Neuronal stem cell (in vitro differentiated cells): ENCODE data around the gene BCAR1.
"Not testable (repeated sequence)": the region's sequence is repeated elsewhere in the genome, so short reads cannot be mapped to it uniquely, and the experiment has no call there.

ENCODE experiments used
- DNase-seq: peaks from one replicate; pipeline ENCODE4 v3.0.0-alpha.2; 2013; ENCODE audit warnings: low spot score
- H2AFZ ChIP-seq: one replicate; pipeline ENCODE4 v1.6.1; 2013; ENCODE audit warnings: mild to moderate bottlenecking, low read length, inconsistent platforms
- H2AK5ac ChIP-seq: 2 replicates; pipeline ENCODE4 v1.6.1; 2013; ENCODE audit warnings: low read depth, mild to moderate bottlenecking, inconsistent platforms, low read length, moderate library complexity, mixed read lengths
- H2BK120ac ChIP-seq: 2 replicates; pipeline ENCODE4 v1.6.1; 2013; ENCODE audit warnings: low read depth, mild to moderate bottlenecking, inconsistent platforms, low read length, moderate library complexity, mixed read lengths
- H2BK12ac ChIP-seq: one replicate; pipeline ENCODE4 v1.6.1; 2013; ENCODE audit warnings: low read length, inconsistent platforms
- H2BK15ac ChIP-seq: 2 replicates; pipeline ENCODE4 v1.6.1; 2013; ENCODE audit warnings: mild to moderate bottlenecking, low read length, inconsistent platforms, mixed read lengths
- H2BK5ac ChIP-seq: one replicate; pipeline ENCODE4 v1.6.1; 2013; ENCODE audit warnings: inconsistent platforms, mild to moderate bottlenecking, low read length, moderate library complexity
- H3K14ac ChIP-seq: one replicate; pipeline ENCODE4 v1.6.1; 2013; ENCODE audit warnings: low read length, inconsistent platforms
- H3K18ac ChIP-seq: 2 replicates; pipeline ENCODE4 v1.6.1; 2013; ENCODE audit warnings: low read length, inconsistent platforms
- H3K23ac ChIP-seq: 2 replicates; pipeline ENCODE4 v1.6.1; 2013; ENCODE audit warnings: low read depth, mild to moderate bottlenecking, mixed read lengths, low read length, inconsistent platforms; ENCODE audit not compliant: poor library complexity
- H3K27ac ChIP-seq: replicated peaks from 3 replicates; pipeline ENCODE4 v1.5.1; 2013; ENCODE audit warnings: low read length, inconsistent platforms
- H3K27me3 ChIP-seq, 3 experiments: 2 replicates each; pipeline ENCODE4 v1.6.1; 2013; ENCODE audit warnings: low read length in 3 of 3, mild to moderate bottlenecking in 2 of 3, inconsistent platforms in 1 of 3, low read depth in 1 of 3, mixed read lengths in 1 of 3, moderate library complexity in 1 of 3; ENCODE audit not compliant: control insufficient read depth in 3 of 3, insufficient read depth in 3 of 3
- H3K36me3 ChIP-seq, 2 donors: replicated peaks in 1 of 2; 2 replicates each; pipeline ENCODE4 v1.6.1; 2013; ENCODE audit warnings: low read length in 2 of 2; ENCODE audit not compliant: control insufficient read depth in 2 of 2, insufficient read depth in 2 of 2
- H3K4ac ChIP-seq: 2 replicates; pipeline ENCODE4 v1.6.1; 2013; ENCODE audit warnings: inconsistent platforms, mild to moderate bottlenecking, low read length, moderate library complexity
- H3K4me1 ChIP-seq, 2 donors: 1 replicate in 1 of 2; 2 replicates in 1 of 2; pipeline ENCODE4 v1.6.1; 2013; ENCODE audit warnings: low read length in 2 of 2, low read depth in 1 of 2; ENCODE audit not compliant: control insufficient read depth in 2 of 2, insufficient read depth in 1 of 2
- H3K4me2 ChIP-seq: one replicate; pipeline ENCODE4 v1.6.1; 2013; ENCODE audit warnings: mild to moderate bottlenecking, low read length, inconsistent platforms; ENCODE audit not compliant: insufficient read depth, poor library complexity, severe bottlenecking
- H3K4me3 ChIP-seq, 2 donors: 2 replicates each; pipeline ENCODE4 v1.5.1; 2013; ENCODE audit warnings: low read length in 2 of 2, mild to moderate bottlenecking in 2 of 2, inconsistent platforms in 1 of 2, moderate library complexity in 1 of 2
- H3K79me1 ChIP-seq: one replicate; pipeline ENCODE4 v1.6.1; 2013; ENCODE audit warnings: low read depth, mild to moderate bottlenecking, inconsistent platforms, low read length, moderate library complexity
- H3K9ac ChIP-seq: one replicate; pipeline ENCODE4 v1.6.1; 2013; ENCODE audit warnings: mild to moderate bottlenecking, low read depth, low read length, inconsistent platforms; ENCODE audit not compliant: poor library complexity
- H3K9me3 ChIP-seq, 2 donors: replicated peaks in 1 of 2; 2 replicates each; pipeline versions ENCODE3 to v1.6.1; 2013; ENCODE audit warnings: low read length in 2 of 2, mild to moderate bottlenecking in 2 of 2, inconsistent platforms in 1 of 2, low read depth in 1 of 2, mixed read lengths in 1 of 2, moderate library complexity in 1 of 2; ENCODE audit not compliant: control insufficient read depth in 2 of 2, insufficient read depth in 1 of 2
- H4K8ac ChIP-seq: one replicate; pipeline ENCODE4 v1.6.1; 2013; ENCODE audit warnings: low read depth, mild to moderate bottlenecking, inconsistent platforms, low read length, moderate library complexity
- H4K91ac ChIP-seq: one replicate; pipeline ENCODE4 v1.6.1; 2013; ENCODE audit warnings: low read length, low read depth, mild to moderate bottlenecking, inconsistent platforms; ENCODE audit not compliant: poor library complexity
- WGBS, 2 donors: extraction: QIAGEN DNeasy Blood & Tissue Kit; methylation state at CpG; one replicate each; pipeline ENCODE4 v1.1.7; 2013; ENCODE audit warnings: missing lambda C conversion rate in 2 of 2, mixed read lengths in 1 of 2; ENCODE audit not compliant: insufficient read length in 2 of 2, insufficient replicate concordance in 1 of 2; ENCODE audit errors: extremely low coverage in 2 of 2; 5-methylcytosine and 5-hydroxymethylcytosine counted together

The BCAR1 gene

DNA sequence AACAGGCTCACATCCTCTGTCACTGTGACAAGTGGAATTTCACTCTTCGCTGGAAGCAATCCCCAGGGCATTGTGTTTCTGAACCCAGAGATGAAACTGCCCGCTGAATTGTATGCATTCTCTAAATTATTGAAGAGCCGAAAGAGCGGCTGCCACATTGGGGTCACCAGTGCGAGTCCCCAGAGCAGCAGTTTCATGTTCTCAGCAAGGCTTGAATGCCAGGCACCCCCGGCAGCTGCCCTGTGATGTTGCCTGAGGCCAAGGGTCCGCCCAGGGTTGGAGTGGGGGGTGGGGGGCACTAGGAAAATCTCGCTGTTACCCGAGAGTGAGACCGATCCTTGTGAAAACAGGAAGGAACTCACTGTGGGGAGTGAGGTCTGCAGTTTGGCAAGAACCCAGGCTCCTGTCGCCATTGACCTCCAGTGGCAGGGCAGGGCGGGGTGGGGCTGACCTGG lies 20.7 kb upstream of the BCAR1 start:
- no peak overlapping the region for H3K4ac ChIP-seq
- H3K9ac ChIP-seq: peak overlapping the region; percentile 44
- H3K27ac ChIP-seq: no peak overlapping the region
- H2BK15ac ChIP-seq: no peak overlapping the region
- H3K4me1 ChIP-seq: peaks cover 2 to 5% of the 10 kb centered on the region in 2 donors
- H2AFZ ChIP-seq: peak overlapping the region; percentile 82
- no peaks in the 10 kb centered on the region for H3K36me3 ChIP-seq
- H3K18ac ChIP-seq: no peak overlapping the region
- no peak overlapping the region for H3K4me2 ChIP-seq
- no peak overlapping the region for H3K23ac ChIP-seq
- no peaks in the 10 kb centered on the region for H3K79me1 ChIP-seq
- H3K9me3 ChIP-seq: no peaks in the 10 kb centered on the region
- no peak overlapping the region for H2AK5ac ChIP-seq
- no peak overlapping the region for H2BK12ac ChIP-seq
- H4K91ac ChIP-seq: no peak overlapping the region
- no peaks in the 10 kb centered on the region for H3K27me3 ChIP-seq
- H2BK5ac ChIP-seq: no peak overlapping the region
- H4K8ac ChIP-seq: peak overlapping the region; percentile 65
- whole genome bisulfite sequencing, 2 donors: no CpG with 5 or more reads among the region's 12 CpGs
- no peak overlapping the region for H2BK120ac ChIP-seq
- no peak overlapping the region for H3K14ac ChIP-seq
- DNase-seq: no peak
- H3K4me3 ChIP-seq: peak overlapping the region in 1 of 2 donors; percentile 27

DNA sequence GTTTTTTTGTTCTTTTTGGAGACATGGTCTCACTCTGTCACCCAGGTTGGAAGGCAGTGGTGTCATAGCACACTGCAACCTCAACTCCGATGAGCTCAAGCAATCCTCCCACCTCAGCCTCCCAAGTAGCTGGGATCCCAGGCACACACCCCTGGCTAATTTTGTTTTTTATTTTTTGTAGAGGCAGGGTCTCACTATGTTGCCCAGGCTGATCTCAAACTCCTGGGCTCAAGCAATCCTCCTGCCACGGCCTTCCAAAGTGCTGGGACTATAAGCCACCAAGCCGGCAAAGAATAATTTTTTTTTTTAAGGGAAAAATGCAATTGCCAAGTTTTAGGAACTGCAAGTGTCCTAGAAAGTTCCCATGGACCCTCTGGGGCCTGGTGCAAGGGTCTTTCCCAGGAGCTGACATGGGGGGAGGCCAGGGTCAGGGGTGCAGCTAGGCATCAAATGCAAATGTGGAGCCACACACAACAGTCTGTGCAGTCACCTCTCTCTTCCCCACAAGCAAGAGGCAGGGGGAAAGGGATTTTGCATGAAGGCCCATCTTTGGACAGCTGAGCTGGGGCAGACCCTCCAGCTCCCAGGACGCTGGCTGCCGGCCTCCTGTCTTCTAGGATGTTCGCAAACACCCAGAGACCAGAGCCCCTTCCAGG lies 20.1 kb upstream of the BCAR1 start:
- no peaks in the 10 kb centered on the region for H3K27me3 ChIP-seq
- H3K18ac ChIP-seq: peak overlapping the region; percentile 57
- no peak overlapping the region for H2BK120ac ChIP-seq
- H3K9ac ChIP-seq: peak overlapping the region; percentile 44
- H2BK12ac ChIP-seq: no peak overlapping the region
- DNase-seq: no peak
- H3K4ac ChIP-seq: no peak overlapping the region
- H2AK5ac ChIP-seq: no peak overlapping the region
- H3K36me3 ChIP-seq: no peaks in the 10 kb centered on the region
- no peak overlapping the region for H2BK15ac ChIP-seq
- no peak overlapping the region for H4K8ac ChIP-seq
- H3K79me1 ChIP-seq: no peaks in the 10 kb centered on the region
- H3K4me3 ChIP-seq: peak overlapping the region in 1 of 2 donors; percentile 27
- no peaks in the 10 kb centered on the region for H3K9me3 ChIP-seq
- no CpG with 5 or more reads among the region's 6 CpGs for WGBS, 2 donors
- no peak overlapping the region for H2BK5ac ChIP-seq
- no peak overlapping the region for H3K27ac ChIP-seq
- H3K14ac ChIP-seq: no peak overlapping the region
- peak overlapping the region; percentile 85 for H3K23ac ChIP-seq
- H3K4me2 ChIP-seq: no peak overlapping the region
- peaks cover 2 to 10% of the 10 kb centered on the region in 2 donors for H3K4me1 ChIP-seq
- no peak overlapping the region for H4K91ac ChIP-seq
- H2AFZ ChIP-seq: peak overlapping the region; percentile 82

DNA sequence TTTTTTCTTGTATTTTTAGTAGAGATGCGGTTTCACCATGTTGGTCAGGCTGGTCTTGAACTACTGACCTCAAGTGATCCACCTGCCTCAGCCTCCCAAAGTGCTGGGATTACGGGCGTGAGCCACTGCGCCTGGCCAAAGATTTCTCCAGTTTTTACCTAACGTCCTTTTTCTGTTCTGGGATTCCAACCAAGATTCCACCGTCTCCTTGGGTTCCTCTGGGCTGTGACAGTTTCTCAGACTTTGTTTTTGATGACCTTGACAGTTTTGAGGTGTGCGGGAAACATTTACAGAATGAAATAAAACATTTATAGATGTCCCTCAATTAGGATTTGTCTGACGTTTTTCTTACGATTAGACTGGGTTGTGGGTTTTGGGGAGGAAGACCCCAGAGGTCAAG lies 17.9 kb upstream of the BCAR1 start:
- H3K4ac ChIP-seq, H3K27me3 ChIP-seq, H2AFZ ChIP-seq, H3K9me3 ChIP-seq, H2BK12ac ChIP-seq, H3K9ac ChIP-seq, H4K91ac ChIP-seq, H4K8ac ChIP-seq, H3K36me3 ChIP-seq, H2AK5ac ChIP-seq, H3K79me1 ChIP-seq, H3K14ac ChIP-seq, H2BK120ac ChIP-seq, H3K4me2 ChIP-seq, H3K4me3 ChIP-seq, H3K27ac ChIP-seq, DNase-seq, H3K23ac ChIP-seq, H2BK5ac ChIP-seq, H2BK15ac ChIP-seq, H3K18ac ChIP-seq: not testable (repeated sequence)
- H3K4me1 ChIP-seq: peaks cover 11 to 20% of the 10 kb centered on the region in 2 donors
- no CpG with 5 or more reads among the region's 9 CpGs for WGBS, 2 donors

DNA sequence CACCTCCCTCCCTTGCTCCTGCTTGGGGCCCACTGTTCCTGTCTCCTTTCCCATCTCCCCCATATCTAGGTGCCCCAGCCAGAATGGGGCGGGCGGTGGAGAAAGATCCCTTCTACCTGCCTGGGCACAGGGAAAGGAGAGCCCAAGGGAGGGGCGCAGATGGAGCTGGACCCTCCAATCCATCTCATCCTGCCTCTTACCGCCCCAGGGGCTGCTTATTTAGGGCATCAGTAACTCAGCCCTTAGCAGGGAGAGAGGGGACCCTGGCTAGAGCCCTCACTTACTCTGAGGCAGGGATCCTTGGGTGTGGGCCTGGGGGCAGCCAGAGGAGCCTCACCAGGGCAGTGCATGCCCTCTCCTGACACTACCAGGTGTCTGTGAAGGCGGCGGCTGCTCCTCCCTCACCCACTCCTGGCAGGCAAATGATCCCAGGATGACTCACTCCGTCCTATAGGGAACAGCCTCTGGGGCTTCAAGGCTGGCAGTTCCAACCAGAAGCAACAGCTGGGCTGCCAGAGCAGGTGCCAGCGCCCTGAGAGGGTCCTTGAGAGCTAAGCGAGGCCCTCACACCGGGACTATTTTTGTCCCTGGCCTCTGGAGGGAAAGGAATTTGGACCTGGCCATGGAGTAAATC lies 16.3 kb upstream of the BCAR1 start:
- Histone ChIP-seq H2BK120ac (no peak overlapping the region), H3K4me2 (no peak overlapping the region), H3K27ac (no peak overlapping the region), H3K4me1 (peaks cover 17 to 33% of the 10 kb centered on the region in 2 donors), H3K4ac (peak overlapping the region; percentile 26), H2AFZ (no peak overlapping the region), H3K9me3 (no peaks in the 10 kb centered on the region), H3K27me3 (no peaks in the 10 kb centered on the region), H3K4me3 (no peak overlapping the region), H3K18ac (peak overlapping the region; percentile 57), H2BK5ac (peak overlapping the region; percentile 1), H2BK15ac (peak overlapping the region; percentile 89), H3K79me1 (peaks cover 21% of the 10 kb centered on the region), H3K9ac (no peak overlapping the region), H3K36me3 (peaks cover 2 to 17% of the 10 kb centered on the region in 2 donors), H2AK5ac (peak overlapping the region; percentile 17), H4K8ac (peak overlapping the region; percentile 86), H3K14ac (peak overlapping the region; percentile 38), H3K23ac (no peak overlapping the region), H2BK12ac (no peak overlapping the region), H4K91ac (no peak overlapping the region)
- no CpG with 5 or more reads among the region's 10 CpGs for WGBS, 2 donors
- DNase-seq: no peak
